A549 (cell line): ENCODE measurements around the gene SAT2. TPM values are rescaled to one million over a fixed set of nuclear protein-coding genes. Genes with fewer than 3 reads are reported as not detected.

Source experiments
- ATAC-seq, 2 experiments: fragments of 200-7000 bp in 1 of 2; fragments of >200 bp in 1 of 2; cut with Nextera tagmentation in 1 of 2; cut with Tn5 transposase in 1 of 2; 3 replicates each; pipeline versions ENCODE4 v1.8.0 to v1.9.1; 2018 to 2020; ENCODE audit warnings: mild to moderate bottlenecking in 1 of 2, moderate library complexity in 1 of 2
- CTCF ChIA-PET: fragments of 300-600 bp; sonication (Branson Sonifier 250); formaldehyde crosslinking; extraction: SDS; loops from one replicate; lab custom pipeline; 2021; ENCODE audit warnings: antibody characterized with exemption, inconsistent platforms; lab: Yijun Ruan, JAX
- POLR2A ChIA-PET: fragments of 350-600 bp; formaldehyde crosslinking; extraction: SDS; loops from one replicate; lab custom pipeline; 2021; ENCODE audit warnings: antibody characterized with exemption, inconsistent platforms; lab: Yijun Ruan, JAX
- DNase-seq, 2 experiments: peaks; one replicate each; pipeline versions ENCODE4 v3.0.0 to v3.0.0-alpha.2; 2011 to 2016; ENCODE audit warnings: low read depth in 1 of 2, low spot score in 1 of 2
- FAIRE-seq: peaks from 2 replicates; lab custom pipeline; 2011; peaks lifted over from hg19 to GRCh38; lab: Jason Lieb, UNC
- H3K27ac ChIP-seq, 2 experiments: fragments of >200 bp; sonication (Bioruptor Twin); formaldehyde crosslinking; 3 replicates each; pipeline ENCODE4 v1.5.1; 2016 to 2017
- H3K4me1 ChIP-seq: fragments of >200 bp; sonication (Bioruptor Twin); formaldehyde crosslinking; 3 replicates; pipeline ENCODE4 v1.6.1; 2016
- H3K4me2 ChIP-seq: fragments of >200 bp; sonication (Bioruptor Twin); formaldehyde crosslinking; 3 replicates; pipeline ENCODE4 v1.6.1; 2016
- H3K4me3 ChIP-seq: fragments of >200 bp; sonication (Bioruptor Twin); formaldehyde crosslinking; 3 replicates; pipeline ENCODE4 v1.5.1; 2016
- H3K9me3 ChIP-seq: fragments of >200 bp; sonication (Bioruptor Twin); formaldehyde crosslinking; 3 replicates; pipeline ENCODE4 v1.6.1; 2016
- CEBPB ChIP-seq, 2 experiments: fragments of >200 bp in 1 of 2; sonication (Bioruptor Twin) in 1 of 2; formaldehyde crosslinking in 1 of 2; IDR thresholded peaks; 2 replicates each; pipeline ENCODE4 v1.6.1; 2012 to 2016
- CHD4 ChIP-seq: fragments of 200-600 bp; sonication (generic); IDR thresholded peaks from 2 replicates; pipeline ENCODE4 v1.6.1; 2016; ENCODE audit warnings: antibody characterized with exemption, mild to moderate bottlenecking, borderline replicate concordance
- ESRRA ChIP-seq: fragments of 150-350 bp; IDR thresholded peaks from 2 replicates; pipeline ENCODE4 v1.6.1; 2014; ENCODE audit warnings: mild to moderate bottlenecking, low read length, borderline replicate concordance
- FOXS1 ChIP-seq: fragments of 250-450 bp; sonication (Bioruptor Pico); IDR thresholded peaks from 2 replicates; pipeline ENCODE4 v1.5.0; 2020; ENCODE audit warnings: mild to moderate bottlenecking, moderate library complexity
- GATA3 ChIP-seq: IDR thresholded peaks from 2 replicates; pipeline ENCODE4 v1.6.1; 2012; ENCODE audit warnings: borderline replicate concordance
- HOXA7 ChIP-seq: fragments of 250-450 bp; sonication (Bioruptor Pico); IDR thresholded peaks from 2 replicates; pipeline ENCODE4 v1.5.0; 2020; ENCODE audit warnings: mild to moderate bottlenecking, moderate library complexity
- HOXB5 ChIP-seq: fragments of 250-450 bp; sonication (Bioruptor Pico); IDR thresholded peaks from 2 replicates; pipeline ENCODE4 v1.5.0; 2020; ENCODE audit warnings: mild to moderate bottlenecking, moderate library complexity
- MYC ChIP-seq: IDR thresholded peaks from 2 replicates; pipeline ENCODE4 v1.6.1; 2012; ENCODE audit warnings: mild to moderate bottlenecking, inconsistent platforms, low read length, improper control_type of control experiment, borderline replicate concordance
- NPAS2 ChIP-seq: fragments of 250-450 bp; sonication (Bioruptor Pico); IDR thresholded peaks from 2 replicates; pipeline ENCODE4 v1.8.0; 2022; ENCODE audit warnings: mild to moderate bottlenecking, moderate library complexity, borderline replicate concordance
- POLR2A ChIP-seq: IDR thresholded peaks from 2 replicates; pipeline ENCODE4 v1.6.1; 2012; ENCODE audit warnings: mild to moderate bottlenecking, low read length
- RCOR1 ChIP-seq: fragments of 150-350 bp; IDR thresholded peaks from 2 replicates; pipeline ENCODE4 v1.6.1; 2014; ENCODE audit warnings: antibody characterized with exemption, low read length, low read depth
- SMC3 ChIP-seq: fragments of >200 bp; sonication (Bioruptor Twin); formaldehyde crosslinking; IDR thresholded peaks from 3 replicates; pipeline ENCODE4 v1.6.1; 2018; ENCODE audit warnings: inconsistent platforms
- TFCP2L1 ChIP-seq: fragments of 250-450 bp; sonication (Bioruptor Pico); IDR thresholded peaks from 2 replicates; pipeline ENCODE4 v1.5.0; 2021; ENCODE audit warnings: mild to moderate bottlenecking
- TP53 ChIP-seq: fragments of 250-450 bp; sonication (Bioruptor Pico); IDR thresholded peaks from 2 replicates; pipeline ENCODE4 v1.5.0; 2021; ENCODE audit warnings: mild to moderate bottlenecking, moderate library complexity
- ZC3H11A ChIP-seq: fragments of 450-650 bp; IDR thresholded peaks from 2 replicates; pipeline ENCODE4 v1.6.1; 2014; ENCODE audit warnings: antibody characterized with exemption, mild to moderate bottlenecking
- ZFP36 ChIP-seq: fragments of 450-650 bp; IDR thresholded peaks from 2 replicates; pipeline ENCODE4 v1.6.1; 2014; ENCODE audit warnings: borderline replicate concordance; ENCODE audit not compliant: partially characterized antibody
- ZNF302 ChIP-seq: fragments of 250-450 bp; sonication (Bioruptor Pico); IDR thresholded peaks from 2 replicates; pipeline ENCODE4 v1.9.0; 2021; ENCODE audit warnings: inconsistent platforms, mild to moderate bottlenecking, moderate library complexity
- WGBS: methylation state at CpG from one replicate; pipeline ENCODE4 v1.1.6; 2017; ENCODE audit errors: missing lambda C conversion rate; 5-methylcytosine and 5-hydroxymethylcytosine counted together
- polyA plus RNA-seq, 4 experiments: library from polyadenylated mRNA; depleted of rRNA in 3 of 4; stranded (reverse); fragments of >200 nt; fragmentation: RNase III in 1 of 4; extraction: RNeasy Plus Mini Kit Qiagen cat#74134 plus additional on column Dnase treatment in 1 of 4; gene quantifications; 2 replicates in 3 of 4; 3 replicates in 1 of 4; pipeline ENCODE4 v1.2.3, GENCODE V29; 2011 to 2017
- TF ChIP-seq, protein P1 (sequence below): fragments of 200-600 bp; sonication (generic); IDR thresholded peaks from 2 replicates; pipeline ENCODE4 v1.6.1; 2016; ENCODE audit warnings: antibody characterized with exemption, mild to moderate bottlenecking, moderate library complexity
- TF ChIP-seq, protein P2 (sequence below): IDR thresholded peaks from 2 replicates; pipeline ENCODE4 v1.6.1; 2012; ENCODE audit warnings: low read depth, borderline replicate concordance
- TF ChIP-seq, protein P3 (sequence below): fragments of >200 bp; sonication (Bioruptor Twin); formaldehyde crosslinking; IDR thresholded peaks from 2 replicates; pipeline ENCODE4 v1.6.1; 2016
- TF ChIP-seq, protein P4 (sequence below): fragments of 150-350 bp; IDR thresholded peaks from 2 replicates; pipeline ENCODE4 v1.6.1; 2014; ENCODE audit warnings: low read depth, mild to moderate bottlenecking, low read length

SAT2 gene
- polyA plus RNA-seq, 2 of the 4 experiments (the other 2 are of a cell fraction) = 38.1 to 76.3 TPM

DNA sequence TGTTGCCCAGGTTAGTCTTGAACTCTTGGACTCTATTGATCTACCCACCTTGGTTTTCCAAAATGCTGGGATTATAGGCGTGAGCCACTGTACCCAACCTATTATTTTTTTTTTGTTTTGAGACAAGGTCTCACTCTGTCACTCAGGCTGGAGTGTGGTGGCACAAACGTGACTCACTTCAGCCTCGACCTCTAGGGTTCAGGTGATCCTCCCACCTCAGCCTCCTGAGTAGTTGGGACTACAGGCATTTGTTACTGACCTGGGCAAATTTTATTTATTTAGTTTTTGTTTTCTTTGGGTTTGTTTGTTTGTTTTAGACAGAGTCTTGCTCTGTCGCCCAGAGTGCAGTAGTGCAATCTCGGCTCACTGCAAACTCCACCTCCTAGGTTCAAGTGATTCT, 4.0 kb downstream of the SAT2 start:
- H3K4me2 ChIP-seq = no peak overlapping the region
- no peaks in the 10 kb centered on the region for H3K9me3 ChIP-seq
- no peak overlapping the region for H3K27ac ChIP-seq
- peaks cover 10% of the 10 kb centered on the region; the same call in 2 of the 3 replicates for H3K4me1 ChIP-seq
- POLR2A ChIA-PET = no interaction called here
- ATAC-seq (no peak), FAIRE-seq (no peak), DNase-seq (no peak)
- CTCF ChIA-PET = interaction anchor here (1.6 to 14.2 kb wide), 3 partner anchors 10 to 64 kb away, joined by 5 to 130 read pairs (median 19); partner anchors contain the start of genes SHBG, TP53 and WRAP53
- 64% methylated on average over 5 of the region's 5 CpGs for WGBS
- TF ChIP-seq, protein P1, sequence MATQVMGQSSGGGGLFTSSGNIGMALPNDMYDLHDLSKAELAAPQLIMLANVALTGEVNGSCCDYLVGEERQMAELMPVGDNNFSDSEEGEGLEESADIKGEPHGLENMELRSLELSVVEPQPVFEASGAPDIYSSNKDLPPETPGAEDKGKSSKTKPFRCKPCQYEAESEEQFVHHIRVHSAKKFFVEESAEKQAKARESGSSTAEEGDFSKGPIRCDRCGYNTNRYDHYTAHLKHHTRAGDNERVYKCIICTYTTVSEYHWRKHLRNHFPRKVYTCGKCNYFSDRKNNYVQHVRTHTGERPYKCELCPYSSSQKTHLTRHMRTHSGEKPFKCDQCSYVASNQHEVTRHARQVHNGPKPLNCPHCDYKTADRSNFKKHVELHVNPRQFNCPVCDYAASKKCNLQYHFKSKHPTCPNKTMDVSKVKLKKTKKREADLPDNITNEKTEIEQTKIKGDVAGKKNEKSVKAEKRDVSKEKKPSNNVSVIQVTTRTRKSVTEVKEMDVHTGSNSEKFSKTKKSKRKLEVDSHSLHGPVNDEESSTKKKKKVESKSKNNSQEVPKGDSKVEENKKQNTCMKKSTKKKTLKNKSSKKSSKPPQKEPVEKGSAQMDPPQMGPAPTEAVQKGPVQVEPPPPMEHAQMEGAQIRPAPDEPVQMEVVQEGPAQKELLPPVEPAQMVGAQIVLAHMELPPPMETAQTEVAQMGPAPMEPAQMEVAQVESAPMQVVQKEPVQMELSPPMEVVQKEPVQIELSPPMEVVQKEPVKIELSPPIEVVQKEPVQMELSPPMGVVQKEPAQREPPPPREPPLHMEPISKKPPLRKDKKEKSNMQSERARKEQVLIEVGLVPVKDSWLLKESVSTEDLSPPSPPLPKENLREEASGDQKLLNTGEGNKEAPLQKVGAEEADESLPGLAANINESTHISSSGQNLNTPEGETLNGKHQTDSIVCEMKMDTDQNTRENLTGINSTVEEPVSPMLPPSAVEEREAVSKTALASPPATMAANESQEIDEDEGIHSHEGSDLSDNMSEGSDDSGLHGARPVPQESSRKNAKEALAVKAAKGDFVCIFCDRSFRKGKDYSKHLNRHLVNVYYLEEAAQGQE = no peak
- TF ChIP-seq ZFP36 (no peak), GATA3 (no peak), ESRRA (no peak), ZNF302 (CRISPR knock-in tag) (no peak), POLR2A (no peak), FOXS1 (CRISPR knock-in tag) (no peak), RCOR1 (no peak), CHD4 (no peak), HOXA7 (CRISPR knock-in tag) (no peak)
- TF ChIP-seq, protein P2, sequence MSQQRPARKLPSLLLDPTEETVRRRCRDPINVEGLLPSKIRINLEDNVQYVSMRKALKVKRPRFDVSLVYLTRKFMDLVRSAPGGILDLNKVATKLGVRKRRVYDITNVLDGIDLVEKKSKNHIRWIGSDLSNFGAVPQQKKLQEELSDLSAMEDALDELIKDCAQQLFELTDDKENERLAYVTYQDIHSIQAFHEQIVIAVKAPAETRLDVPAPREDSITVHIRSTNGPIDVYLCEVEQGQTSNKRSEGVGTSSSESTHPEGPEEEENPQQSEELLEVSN = no peak
- TF ChIP-seq, protein P3, sequence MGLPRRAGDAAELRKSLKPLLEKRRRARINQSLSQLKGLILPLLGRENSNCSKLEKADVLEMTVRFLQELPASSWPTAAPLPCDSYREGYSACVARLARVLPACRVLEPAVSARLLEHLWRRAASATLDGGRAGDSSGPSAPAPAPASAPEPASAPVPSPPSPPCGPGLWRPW = no peak
- H3K4me3 ChIP-seq = no peak overlapping the region

DNA sequence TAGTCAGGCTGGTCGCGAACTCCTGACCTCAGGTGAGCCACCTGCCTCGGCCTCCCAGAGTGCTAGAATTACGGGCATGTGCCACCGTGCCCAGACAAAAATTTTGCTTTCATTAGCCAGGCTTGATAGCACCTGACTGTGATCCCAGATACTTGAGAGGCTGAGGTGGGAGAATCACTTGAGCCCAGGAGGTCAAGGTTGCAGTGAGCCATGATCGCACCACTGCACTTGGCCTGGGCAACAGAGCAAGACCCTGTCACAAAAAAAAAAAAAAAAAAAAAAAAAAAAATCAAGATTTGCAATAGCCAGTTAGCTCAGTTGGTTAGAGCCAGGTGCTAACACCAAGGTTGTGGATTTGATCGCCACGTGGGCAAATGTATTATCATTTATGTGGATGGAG, 6.8 kb downstream of the SAT2 start:
- Histone ChIP-seq H3K4me1 (no peaks in the 10 kb centered on the region), H3K4me2 (no peak overlapping the region), H3K27ac (no peak overlapping the region), H3K9me3 (no peaks in the 10 kb centered on the region), H3K4me3 (no peak overlapping the region)
- WGBS = 85% methylated on average over 8 of the region's 8 CpGs
- ChIA-PET POLR2A (interaction anchor here (1.0 kb wide), 1 partner anchor 37 kb away, joined by 5 read pairs; the partner anchor contains the start of gene MPDU1), CTCF (interaction anchor here (1.0 to 14.2 kb wide), 5 partner anchors 13 to 96 kb away, joined by 3 to 130 read pairs (median 8); partner anchors contain the start of genes DNAH2, SHBG and TP53)
- ATAC-seq (no peak), FAIRE-seq (no peak), DNase-seq (no peak)
- TF ChIP-seq, protein P4, sequence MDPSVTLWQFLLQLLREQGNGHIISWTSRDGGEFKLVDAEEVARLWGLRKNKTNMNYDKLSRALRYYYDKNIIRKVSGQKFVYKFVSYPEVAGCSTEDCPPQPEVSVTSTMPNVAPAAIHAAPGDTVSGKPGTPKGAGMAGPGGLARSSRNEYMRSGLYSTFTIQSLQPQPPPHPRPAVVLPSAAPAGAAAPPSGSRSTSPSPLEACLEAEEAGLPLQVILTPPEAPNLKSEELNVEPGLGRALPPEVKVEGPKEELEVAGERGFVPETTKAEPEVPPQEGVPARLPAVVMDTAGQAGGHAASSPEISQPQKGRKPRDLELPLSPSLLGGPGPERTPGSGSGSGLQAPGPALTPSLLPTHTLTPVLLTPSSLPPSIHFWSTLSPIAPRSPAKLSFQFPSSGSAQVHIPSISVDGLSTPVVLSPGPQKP = no peak
- no peak for TF ChIP-seq TFCP2L1 (CRISPR knock-in tag)
- no peak for TF ChIP-seq SMC3
- no peak for TF ChIP-seq FOXS1 (CRISPR knock-in tag)
- TF ChIP-seq ZNF302 (CRISPR knock-in tag) = no peak
- TF ChIP-seq, protein P2 = no peak
- no peak for TF ChIP-seq ZC3H11A
- no peak for TF ChIP-seq MYC
- TF ChIP-seq NPAS2 (CRISPR knock-in tag) = no peak
- no peak for TF ChIP-seq TP53 (CRISPR knock-in tag)
- no peak for TF ChIP-seq HOXB5 (CRISPR knock-in tag)
- no peak for TF ChIP-seq CEBPB (IDR thresholded peaks at IDR 0.05)
